Measurements from ENCODE around the gene CLRN1. TPM values are rescaled to one million over a fixed set of nuclear protein-coding genes. Genes with fewer than 3 reads are reported as not detected.

The CLRN1 gene
- total RNA-seq, 1 donor from 2014 or later, result not detected

DNA sequence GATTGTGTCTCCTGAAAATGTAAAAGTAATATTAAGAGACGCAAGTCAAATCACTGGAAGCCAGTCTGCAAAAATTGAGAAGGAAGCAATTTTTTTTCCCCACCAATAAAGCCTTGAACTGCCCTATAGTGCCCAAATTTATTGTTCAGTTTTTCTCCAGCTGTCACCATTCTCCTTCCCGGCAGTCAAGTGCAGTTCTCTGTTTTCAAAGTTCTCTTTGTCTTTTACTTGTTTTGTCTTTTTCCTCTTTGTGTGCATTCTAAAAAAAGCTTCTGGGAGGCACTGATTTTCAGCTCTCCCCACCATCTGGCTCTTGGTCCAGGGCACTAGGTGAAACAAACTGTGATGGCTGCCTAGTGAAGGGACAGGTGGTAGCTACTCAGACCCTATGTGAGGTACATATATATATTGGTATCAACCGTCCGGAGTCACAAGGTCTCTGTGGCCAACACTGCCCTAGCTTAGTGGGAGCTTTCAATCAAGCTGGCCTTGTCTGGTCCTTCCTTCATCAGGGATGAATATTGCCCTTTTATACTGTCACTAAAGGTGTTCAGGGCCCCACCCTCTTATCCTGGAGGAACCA is 6.1 kb upstream of the CLRN1 start:
- no peak for FAIRE-seq
- DNase-seq (ENCODE audit: low spot score in 2 of 2), result no peak

DNA sequence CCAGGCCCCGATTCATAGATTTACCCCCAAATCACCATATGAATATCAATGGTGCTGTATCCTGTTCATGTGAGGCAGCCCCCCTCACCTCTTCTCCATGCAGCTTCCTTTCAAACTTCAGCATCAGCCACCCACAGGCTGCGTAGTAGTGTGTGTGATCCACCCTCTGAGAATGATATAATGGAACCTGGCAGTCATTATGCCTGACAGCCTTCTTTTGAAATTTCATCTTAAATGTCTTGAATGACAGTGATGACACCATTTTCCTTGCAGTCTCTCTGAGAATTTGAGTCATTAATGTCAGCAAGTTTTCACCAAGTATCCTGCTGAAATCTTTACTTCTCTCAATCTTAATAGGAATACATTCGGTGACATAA is 3.5 kb upstream of the CLRN1 start:
- no peak for DNase-seq (ENCODE audit: low spot score in 2 of 2)
- no peak for FAIRE-seq

DNA sequence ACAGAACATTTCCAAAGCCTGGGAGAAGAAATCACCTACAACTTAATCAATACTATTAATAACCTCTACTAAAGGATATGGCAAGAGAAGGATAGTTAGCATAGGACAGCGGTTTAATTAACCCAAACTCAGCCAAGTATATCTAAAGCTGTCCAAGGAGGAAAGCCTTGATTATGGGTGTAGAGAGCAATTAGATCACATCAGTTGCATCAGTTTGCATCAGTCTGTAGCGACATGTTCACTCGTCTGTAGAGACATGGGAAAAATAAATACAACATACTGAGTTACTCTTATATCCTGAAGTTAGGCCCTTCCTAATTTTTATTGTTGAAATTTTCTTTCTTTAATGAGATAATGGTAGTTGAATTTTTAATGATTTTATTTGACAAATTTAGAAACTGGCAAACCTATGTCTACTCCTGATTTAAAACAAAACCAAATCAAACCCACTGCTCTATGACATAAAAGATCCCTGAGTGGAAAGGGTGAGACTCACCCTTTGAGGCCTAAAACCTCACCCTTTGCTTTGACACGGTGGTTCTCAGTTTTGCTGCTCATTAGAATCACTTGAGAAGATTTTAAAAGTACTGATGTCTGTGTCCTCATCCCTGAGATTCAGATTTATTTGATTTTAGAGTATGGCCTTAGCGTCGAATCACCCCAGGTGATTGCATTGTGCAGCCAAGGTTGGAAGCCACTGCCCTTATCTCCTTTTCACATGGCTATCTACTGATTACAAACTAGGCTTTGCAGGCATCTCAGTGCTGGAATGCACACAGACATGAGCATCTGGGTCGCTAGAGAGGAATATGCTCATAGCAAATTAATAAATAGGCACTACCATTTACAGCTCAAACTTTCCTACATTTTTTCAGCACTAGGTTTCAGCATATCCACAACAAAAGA is 2.8 kb upstream of the CLRN1 start:
- FAIRE-seq (no peak), DNase-seq (ENCODE audit: low spot score in 2 of 2) (no peak)

DNA sequence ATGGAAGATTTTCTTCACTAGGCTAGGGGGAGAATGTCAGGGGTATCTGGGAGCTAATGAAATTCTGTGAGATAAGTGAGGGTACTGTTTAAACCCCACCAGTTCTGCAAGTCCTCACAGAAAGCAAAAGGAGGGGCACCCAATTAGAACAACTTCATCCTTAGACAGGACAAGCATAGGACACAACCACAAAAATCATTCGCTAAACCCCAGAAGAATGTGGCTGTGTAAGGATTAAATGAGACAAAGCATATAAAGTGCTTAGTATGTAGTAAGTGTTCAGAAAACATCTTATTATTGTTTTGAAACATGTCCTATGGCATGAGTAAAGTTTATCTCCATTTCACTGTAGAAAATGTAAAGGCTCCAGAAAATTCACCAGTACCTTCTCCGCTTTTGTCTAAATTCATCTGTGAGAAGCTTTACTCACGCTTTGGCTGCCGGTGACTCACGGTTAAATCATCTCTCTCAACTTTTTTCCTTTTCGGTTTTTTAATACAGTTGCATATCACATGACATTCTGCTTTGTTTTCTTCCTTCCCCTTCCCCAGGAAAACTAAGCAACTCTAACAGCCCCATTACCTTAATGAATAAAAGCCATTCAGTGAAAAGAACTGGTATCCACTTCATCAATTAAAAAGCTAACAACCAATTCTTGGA is 1.7 kb downstream of the CLRN1 start:
- DNase-seq (ENCODE audit: low spot score in 2 of 2), result no peak

DNA sequence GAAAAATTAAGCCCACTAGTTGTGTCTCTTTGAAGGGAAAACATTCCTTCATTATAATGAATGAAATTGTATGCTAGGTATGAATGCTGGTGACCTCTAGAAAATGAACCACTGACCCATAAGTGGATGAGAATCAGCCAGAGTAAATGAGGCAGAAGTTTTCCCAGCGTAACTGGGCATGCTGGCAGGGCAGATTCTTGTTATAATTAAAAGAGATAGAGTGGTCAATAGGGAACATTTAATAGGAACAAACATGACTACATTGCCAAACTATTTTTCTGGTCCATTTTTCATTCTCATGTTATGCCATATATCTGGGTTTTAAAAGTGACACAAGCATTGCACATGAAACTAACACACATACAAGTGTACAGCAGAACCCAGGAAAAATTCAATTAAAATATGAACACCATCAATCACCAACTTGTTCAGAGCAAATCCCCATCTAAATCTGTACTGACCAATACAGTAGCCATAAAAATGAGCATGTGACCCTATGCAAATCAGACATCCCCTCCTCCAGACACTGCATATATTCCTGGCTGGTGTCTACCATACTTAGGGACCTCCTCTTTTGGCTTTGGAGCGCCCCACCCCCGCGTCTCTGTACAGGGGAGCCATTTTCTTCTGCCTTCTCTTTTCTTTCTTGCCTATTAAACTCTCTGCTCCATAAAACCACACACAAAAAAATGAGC is 4.0 kb downstream of the CLRN1 start:
- no peak for DNase-seq (ENCODE audit: low spot score in 2 of 2)
- no peak for FAIRE-seq

More for the DNA sequence above, 1.7 kb downstream of the CLRN1 start:
- no peak for FAIRE-seq

DNA sequence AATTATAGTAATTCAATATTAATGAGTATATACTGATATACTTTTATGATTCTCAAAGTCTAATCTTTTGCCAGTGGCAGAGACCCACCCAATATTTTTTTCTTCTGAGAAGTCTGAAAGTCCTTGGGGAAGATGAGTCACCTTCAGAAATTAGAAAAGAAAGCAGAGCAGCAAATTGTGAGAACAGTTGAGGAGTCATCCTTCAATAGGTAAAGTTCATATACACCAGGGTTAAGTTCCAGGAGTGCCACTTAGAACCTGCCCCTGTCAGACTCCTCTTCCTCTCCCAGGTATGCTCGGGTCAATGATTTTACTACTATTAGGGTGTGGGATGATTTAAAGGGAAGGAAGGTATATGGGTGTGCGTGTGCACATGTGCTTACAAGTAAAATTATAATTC is 7.1 kb downstream of the CLRN1 start:
- FAIRE-seq, result no peak
- DNase-seq (ENCODE audit: low spot score in 2 of 2), result no peak

DNA sequence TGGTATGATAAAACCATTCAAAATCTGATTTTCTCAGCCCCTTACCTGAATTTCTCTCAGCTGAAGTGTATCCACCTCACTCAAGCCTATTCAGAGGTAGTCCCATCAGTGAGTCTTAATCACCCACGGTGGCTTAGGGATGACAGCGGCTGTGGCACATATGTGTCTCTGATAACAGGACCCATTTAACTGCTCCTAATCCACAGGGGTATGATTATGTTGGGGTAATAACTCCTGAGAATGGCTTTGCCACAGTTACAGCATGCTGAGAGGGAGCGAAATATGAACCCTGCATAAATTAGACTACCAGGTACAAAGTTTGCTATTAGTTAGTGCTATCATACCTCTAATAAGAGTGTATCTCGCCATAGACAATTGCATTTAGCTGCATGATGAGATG is 10.6 kb downstream of the CLRN1 start:
- DNase-seq (ENCODE audit: low spot score in 2 of 2), result no peak
- no peak for FAIRE-seq

DNA sequence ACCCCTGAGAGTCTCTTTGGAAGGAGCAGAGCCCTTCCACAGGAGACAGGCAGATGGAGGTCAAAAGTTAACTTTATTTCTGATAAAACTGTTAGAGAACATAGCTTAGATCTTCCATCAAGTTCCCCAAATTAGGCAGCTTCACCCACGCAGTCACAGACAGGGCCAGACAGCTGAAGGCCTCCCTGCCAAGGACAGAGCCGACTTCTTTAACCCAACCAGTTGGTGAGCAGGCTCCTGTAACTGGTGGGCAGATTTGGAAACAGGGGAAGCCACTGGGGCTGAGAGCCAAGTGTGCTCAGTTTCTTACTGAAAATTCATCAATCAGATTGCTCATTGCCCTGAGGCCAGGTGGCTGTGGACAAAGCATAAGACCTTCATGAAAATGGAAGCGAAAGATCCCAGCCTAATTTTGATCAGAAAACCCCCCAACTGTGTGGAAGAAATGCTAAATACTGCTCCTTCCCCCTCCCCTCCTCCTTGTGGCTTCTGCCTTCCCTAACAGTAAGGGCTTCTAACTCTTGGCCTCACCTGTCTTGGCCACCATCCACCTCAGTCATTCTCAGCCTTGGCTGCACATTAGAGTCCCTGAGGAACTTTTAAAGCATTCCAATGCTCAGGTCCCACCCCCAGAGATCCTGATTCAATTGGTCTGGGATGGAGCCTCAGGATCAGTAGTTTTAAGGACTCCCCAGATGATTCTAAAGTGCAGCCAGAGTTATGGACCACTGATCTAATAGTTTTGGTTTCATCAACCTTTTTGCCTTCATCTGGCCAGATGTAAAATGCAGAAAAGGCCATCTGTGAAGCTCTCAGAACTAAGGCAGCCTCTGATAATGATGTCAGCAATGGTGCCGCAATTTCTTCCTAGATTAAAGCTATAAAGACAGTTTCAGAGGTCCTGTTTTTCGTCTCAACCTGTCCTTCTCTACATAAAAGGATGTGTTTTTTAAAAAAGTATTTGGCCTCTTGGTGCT is 11.5 kb downstream of the CLRN1 start:
- DNase-seq (ENCODE audit: low spot score in 2 of 2) (no peak), FAIRE-seq (no peak)

DNA sequence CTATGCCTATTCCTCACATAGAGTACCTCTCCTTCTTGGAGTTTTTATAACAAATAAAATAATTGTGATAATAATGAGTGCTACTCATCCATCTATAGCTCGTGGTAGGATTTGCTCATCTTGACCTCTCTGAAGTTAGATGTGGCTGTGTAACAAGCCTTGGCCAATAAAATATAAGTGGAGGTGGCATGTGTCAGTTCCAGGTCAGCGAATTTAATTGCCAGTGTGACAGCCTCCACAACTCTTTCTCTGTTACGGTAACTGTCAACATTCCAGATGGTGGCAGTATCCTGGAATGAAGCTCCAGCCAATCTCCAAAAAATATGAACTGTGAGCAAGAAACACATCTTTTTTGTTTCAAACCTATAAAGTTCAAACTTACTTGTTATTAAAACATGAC is 13.8 kb downstream of the CLRN1 start:
- no peak for DNase-seq (ENCODE audit: low spot score in 2 of 2)
- FAIRE-seq, result no peak

DNA sequence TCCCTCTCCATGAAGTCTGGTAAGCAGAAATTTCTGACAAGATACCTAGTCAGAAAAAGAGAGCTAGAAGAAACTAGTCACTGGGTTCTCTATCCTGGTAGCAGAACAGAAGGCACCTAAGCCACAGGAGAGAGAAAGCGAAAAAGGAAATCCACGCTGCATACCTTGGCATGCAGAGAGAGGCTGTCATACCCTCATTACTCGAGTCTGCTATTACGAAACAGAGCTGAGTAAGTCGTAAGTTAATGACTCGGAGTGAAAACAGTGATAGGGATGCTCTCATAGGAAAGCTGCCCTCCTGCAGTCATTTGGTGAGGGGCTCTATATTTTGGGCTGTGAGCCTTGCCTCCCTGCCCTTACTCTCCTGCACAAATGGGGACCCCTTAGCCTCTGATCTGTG is 16.2 kb downstream of the CLRN1 start:
- DNase-seq (ENCODE audit: low spot score in 2 of 2) (no peak), FAIRE-seq (no peak)

DNA sequence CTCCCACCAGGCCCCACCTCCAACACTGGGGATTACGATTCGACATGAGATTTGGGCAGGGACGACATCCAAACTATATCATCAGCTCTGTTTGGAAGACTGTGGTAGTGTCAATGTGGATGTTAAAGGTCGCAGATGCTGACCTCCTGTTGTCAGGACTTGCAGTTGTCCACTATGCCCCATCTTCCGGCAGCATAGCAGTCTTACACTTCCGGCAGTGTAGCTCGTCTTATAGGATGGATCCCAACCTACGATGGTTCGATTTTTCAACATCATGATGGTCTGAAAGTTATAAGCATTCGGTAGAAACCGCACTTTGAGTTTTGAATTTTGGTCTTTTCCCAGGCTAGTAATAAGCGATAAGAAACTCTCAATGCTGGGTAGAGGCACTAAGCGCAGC is 20.6 kb downstream of the CLRN1 start:
- DNase-seq (ENCODE audit: low spot score in 2 of 2) (no peak), FAIRE-seq (no peak)

DNA sequence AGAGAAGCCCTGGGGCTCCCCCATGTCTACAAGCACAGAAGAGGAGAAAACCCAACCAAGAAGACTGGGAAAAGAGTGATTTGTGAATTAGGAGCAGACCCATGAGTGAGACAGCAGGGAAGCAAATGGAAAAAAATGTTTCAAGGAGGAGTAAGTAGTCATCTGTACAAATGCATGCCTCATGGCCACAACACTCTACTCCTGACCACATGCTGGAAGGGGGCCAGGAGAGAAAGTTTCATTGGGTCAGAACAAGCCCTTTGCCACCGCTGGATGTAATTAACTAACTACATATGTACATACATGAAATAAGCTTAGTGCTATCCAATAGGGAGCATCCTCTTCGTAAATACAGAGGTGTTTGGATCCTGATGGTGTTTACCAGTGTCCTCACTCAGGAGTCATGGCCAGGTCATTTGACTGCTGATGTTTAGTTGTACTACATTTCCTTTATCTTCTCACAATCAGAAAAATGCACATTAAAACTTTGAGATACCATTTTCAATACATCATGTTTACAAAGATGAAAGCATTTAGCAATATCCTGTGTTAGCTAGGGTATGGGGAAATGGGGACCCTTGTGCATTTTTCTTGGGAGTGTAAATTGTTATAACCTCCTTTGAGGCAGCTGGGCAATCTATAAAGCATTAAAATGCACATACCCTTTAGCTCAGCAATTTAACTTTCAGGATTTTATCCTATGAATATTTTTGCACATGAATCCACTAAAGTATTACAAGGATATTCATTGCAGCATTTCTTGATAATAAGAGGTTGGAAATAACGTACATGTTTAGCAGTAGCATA is 27.1 kb downstream of the CLRN1 start:
- no peak for DNase-seq (ENCODE audit: low spot score in 2 of 2)
- FAIRE-seq, result no peak

DNA sequence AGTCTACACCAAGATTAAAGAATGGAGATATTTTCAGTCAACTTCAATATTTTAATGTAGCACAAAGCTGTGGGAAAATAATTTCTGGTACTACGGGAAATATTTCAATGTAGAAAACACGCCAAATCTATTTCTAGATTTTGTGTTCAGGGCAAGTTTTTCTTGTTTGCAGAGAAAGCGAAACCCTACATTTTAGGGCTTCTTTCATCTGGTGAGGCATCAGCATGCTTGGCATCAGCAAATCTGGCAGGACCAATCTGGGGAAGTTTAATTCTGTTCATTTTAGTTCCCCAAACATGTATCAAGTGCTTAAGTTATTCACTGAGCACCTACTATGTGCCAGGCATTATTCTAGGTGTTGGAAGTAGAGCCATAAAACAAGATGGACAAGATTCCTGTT is 30.3 kb downstream of the CLRN1 start:
- DNase-seq (ENCODE audit: low spot score in 2 of 2), result no peak
- FAIRE-seq, result no peak

DNA sequence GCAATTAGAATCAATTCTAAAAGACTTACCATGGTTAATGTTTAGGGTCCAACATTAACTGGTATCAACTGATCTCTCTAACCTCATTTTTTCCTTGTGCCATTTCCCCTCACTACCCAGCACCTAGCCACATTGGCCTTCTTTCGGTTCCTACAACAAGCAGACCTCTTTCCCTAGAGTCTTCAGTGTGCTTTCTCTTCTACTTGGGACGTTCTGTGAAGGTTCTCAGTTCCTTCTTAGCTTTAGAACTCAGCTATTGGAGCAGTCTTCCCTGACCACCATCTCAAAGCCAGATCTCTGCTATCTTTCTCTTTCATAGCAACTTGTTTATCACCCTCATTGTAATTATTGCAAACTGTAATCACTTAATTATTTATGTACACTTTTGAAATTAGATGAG is 35.8 kb downstream of the CLRN1 start:
- FAIRE-seq, result no peak
- no peak for DNase-seq (ENCODE audit: low spot score in 2 of 2)

DNA sequence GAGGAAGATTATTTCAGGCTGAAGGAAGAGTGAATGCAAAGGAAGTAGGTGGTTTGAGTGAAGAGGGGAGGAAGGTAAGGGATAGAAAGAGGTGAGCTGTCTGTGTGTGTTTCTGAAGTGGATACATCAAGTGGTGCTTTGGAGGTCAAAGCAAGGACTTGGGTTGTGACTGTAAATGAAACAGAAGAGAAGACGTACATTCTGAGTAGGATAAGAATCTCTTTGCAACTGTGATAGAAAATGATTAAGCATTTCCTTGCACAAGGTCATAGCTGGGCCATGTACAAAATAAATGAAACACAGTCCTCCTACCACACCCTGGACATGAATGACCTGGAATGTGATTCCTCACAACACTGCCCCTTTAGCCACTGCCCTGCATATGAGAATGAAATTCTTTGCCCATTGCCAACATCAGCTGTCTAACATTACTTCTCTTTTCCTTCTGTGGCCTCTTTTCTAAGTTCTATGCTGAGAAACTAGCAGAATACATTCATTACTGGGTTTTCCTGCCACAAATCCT is 39.0 kb downstream of the CLRN1 start:
- DNase-seq (ENCODE audit: low spot score in 2 of 2), result no peak
- FAIRE-seq, result no peak

DNA sequence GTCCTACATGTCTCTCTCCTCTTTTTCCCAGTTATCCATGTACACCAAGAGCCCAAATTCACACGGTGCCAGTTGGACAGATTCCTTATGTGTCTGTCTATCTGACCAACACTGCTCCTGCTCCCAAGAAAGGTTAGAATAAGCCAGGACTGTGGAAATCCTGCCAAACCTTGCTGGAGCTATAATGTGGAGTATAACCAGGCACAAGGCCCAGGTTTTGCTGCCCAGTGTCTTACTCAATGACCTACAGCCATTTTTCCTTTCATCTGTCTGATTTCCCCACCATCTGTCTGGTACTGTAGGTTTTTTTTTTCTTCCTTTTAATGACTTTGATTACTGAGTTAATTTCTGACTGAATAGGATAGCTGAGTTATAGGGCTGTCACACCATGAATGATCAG is 40.8 kb downstream of the CLRN1 start:
- FAIRE-seq (no peak), DNase-seq (ENCODE audit: low spot score in 2 of 2) (no peak)

DNA sequence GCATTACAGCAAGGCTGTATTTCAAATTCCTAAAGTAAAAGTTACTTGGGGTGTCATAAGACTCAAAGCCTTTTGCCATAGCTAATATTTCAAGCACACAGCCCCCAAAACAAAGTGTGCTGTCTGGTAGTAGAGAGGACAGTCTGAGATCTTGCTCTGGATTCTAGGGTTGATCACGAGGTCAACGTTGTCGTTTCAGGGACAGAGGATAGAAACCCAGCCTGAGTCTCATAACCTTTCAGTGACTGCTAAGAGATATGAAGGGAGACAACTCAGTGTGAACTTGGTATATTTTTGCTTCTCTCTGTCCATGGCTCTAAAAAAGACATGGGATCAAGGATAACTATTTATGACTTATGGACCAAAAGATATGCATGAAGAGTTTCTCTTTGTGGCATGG is 41.7 kb downstream of the CLRN1 start:
- no peak for DNase-seq (ENCODE audit: low spot score in 2 of 2)
- no peak for FAIRE-seq

DNA sequence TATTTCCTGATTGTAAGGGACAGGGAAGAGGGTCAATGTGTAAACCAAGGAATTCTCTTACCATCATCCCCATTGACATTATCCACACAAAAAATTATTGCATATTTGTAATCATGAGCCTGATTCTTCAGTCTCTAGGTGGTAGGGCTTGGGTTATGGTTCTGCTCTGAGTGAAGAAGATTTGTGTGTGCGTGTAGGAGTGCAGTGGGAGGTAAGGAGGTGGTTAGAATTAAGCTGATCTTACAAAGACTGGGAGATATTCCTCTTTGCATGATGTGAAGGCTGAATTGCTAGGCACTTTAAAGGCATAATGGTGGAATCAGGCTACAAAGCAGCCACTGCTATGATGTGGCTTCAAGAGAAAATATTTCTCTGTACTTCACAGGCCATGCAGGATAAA is 44.3 kb downstream of the CLRN1 start:
- DNase-seq (ENCODE audit: low spot score in 2 of 2) (no peak), FAIRE-seq (no peak)

DNA sequence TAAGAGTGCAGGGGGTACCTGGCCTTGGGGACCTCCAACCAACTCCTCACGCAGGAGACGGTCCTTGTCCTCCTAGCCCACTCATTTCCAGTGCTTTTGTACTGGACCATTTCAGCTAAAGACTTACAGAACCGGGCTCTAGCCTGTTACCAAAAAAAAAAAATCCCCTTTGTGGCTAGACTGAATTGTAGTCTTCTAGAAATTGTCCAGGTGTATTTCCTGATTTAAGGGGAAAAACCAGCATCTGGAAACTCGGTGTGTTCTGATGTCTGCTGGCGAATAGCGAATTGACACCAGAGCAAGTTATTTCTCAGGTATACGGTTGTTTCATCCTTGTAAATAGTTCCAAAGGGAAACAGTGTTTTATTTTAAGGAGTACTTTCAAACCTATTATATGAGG is 46.2 kb downstream of the CLRN1 start:
- DNase-seq (ENCODE audit: low spot score in 2 of 2), result no peak
- no peak for FAIRE-seq

All from frontal cortex (tissue), 4 donors.